ENCODE measurements around the gene CFC1.
"Not testable (repeated sequence)": the region's sequence is repeated elsewhere in the genome, so short reads cannot be mapped to it uniquely, and the experiment has no call there.

The CFC1 gene

GRCh38 chr2:130597994-130598393, 1.4 kb downstream of the CFC1 start:
- not testable (repeated sequence) for H3K27ac ChIP-seq (ENCODE audit: low read depth, low read length); H3K27me3 ChIP-seq (ENCODE audit: control insufficient read depth in 1 of 2, insufficient read depth in 2 of 2, low read length in 2 of 2); H3K36me3 ChIP-seq (ENCODE audit: insufficient read depth, low read length); H3K9me3 ChIP-seq (ENCODE audit: low read length); H3K4me1 ChIP-seq (ENCODE audit: insufficient read depth, low read length); H3K9ac ChIP-seq (ENCODE audit: low read length); H3K4me3 ChIP-seq (ENCODE audit: low read depth in 1 of 2, low read length in 2 of 2)

DNA sequence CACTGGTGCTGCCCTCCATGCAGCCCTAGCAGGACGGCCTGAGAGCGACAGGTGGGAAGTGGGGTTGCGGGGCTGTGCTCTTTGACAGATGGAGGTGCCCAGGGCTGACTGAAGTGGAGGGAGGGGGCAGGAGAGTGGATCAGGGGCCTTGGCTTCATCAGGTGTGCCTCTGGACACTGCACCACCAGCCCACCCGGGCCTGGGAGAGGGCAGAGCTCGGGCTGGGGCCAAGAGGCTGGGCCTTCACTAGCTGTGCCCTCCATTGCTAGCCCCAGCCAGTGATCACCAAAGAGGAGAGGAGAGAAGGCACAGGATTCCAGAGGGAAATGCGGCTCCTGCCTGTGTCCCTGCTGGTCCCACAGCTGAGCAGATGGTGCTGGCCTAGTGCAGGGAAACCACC, 2.6 kb downstream of the CFC1 start:
- not testable (repeated sequence) for H3K9ac ChIP-seq (ENCODE audit: low read length); H3K27ac ChIP-seq (ENCODE audit: low read depth, low read length); H3K27me3 ChIP-seq (ENCODE audit: control insufficient read depth in 1 of 2, insufficient read depth in 2 of 2, low read length in 2 of 2); H3K36me3 ChIP-seq (ENCODE audit: insufficient read depth, low read length); H3K4me3 ChIP-seq (ENCODE audit: low read depth in 1 of 2, low read length in 2 of 2); H3K9me3 ChIP-seq (ENCODE audit: low read length); H3K4me1 ChIP-seq (ENCODE audit: insufficient read depth, low read length)

- not testable (repeated sequence) for H3K36me3 ChIP-seq (ENCODE audit: insufficient read depth, low read length); H3K9ac ChIP-seq (ENCODE audit: low read length)
Observed at GRCh38 chr2:130594011-130594410, 5.4 kb downstream of the CFC1 start.

GRCh38 chr2:130592791-130593414, 6.5 kb downstream of the CFC1 start:
- not testable (repeated sequence) for H3K4me1 ChIP-seq (ENCODE audit: insufficient read depth, low read length); H3K9me3 ChIP-seq (ENCODE audit: low read length); H3K27ac ChIP-seq (ENCODE audit: low read depth, low read length); H3K36me3 ChIP-seq (ENCODE audit: insufficient read depth, low read length); H3K4me3 ChIP-seq (ENCODE audit: low read depth in 1 of 2, low read length in 2 of 2); H3K9ac ChIP-seq (ENCODE audit: low read length); H3K27me3 ChIP-seq (ENCODE audit: control insufficient read depth in 1 of 2, insufficient read depth in 2 of 2, low read length in 2 of 2)

More at GRCh38 chr2:130594011-130594410, 5.4 kb downstream of the CFC1 start:
- not testable (repeated sequence) for H3K9me3 ChIP-seq (ENCODE audit: low read length); H3K27me3 ChIP-seq (ENCODE audit: control insufficient read depth in 1 of 2, insufficient read depth in 2 of 2, low read length in 2 of 2); H3K4me3 ChIP-seq (ENCODE audit: low read depth in 1 of 2, low read length in 2 of 2); H3K27ac ChIP-seq (ENCODE audit: low read depth, low read length); H3K4me1 ChIP-seq (ENCODE audit: insufficient read depth, low read length)

GRCh38 chr2:130590842-130591359, 8.5 kb downstream of the CFC1 start:
- not testable (repeated sequence) for H3K9me3 ChIP-seq (ENCODE audit: low read length); H3K36me3 ChIP-seq (ENCODE audit: insufficient read depth, low read length); H3K27ac ChIP-seq (ENCODE audit: low read depth, low read length); H3K4me3 ChIP-seq (ENCODE audit: low read depth in 1 of 2, low read length in 2 of 2); H3K4me1 ChIP-seq (ENCODE audit: insufficient read depth, low read length); H3K9ac ChIP-seq (ENCODE audit: low read length); H3K27me3 ChIP-seq (ENCODE audit: control insufficient read depth in 1 of 2, insufficient read depth in 2 of 2, low read length in 2 of 2)

DNA sequence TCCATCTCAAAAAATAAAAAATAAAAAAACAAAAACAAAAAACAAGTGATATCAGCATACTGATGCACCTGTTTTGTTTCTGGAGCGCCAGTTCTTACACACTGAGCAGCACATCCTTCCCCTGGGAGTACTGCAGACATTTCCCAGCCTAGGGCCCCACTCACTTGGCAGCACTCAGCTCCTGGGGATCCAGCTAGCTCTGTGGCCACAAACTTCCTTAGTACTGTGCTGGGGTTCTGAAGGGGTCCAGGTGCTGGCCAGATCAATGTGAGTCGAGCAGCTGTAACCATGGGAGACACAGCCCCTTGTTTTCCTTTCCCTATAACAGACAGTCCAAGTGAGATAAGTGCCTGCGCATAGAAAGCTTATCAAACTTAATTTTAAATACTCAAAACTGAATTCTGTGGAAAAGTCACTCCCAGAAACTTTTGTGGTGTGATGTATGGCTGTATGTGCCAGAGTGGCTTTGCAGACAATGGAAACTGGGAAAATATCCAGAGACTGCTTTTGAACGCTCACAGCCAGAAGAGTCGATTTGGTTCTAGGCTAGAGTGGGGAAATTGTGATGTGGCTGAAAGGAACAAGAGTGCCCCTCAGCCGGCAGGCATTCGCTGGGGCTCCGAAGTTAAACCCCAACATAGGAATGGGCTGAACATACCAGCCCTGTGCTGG, 9.1 kb downstream of the CFC1 start:
- H3K9ac ChIP-seq (ENCODE audit: low read length); H3K9me3 ChIP-seq (ENCODE audit: low read length); H3K27me3 ChIP-seq (ENCODE audit: control insufficient read depth in 1 of 2, insufficient read depth in 2 of 2, low read length in 2 of 2); H3K36me3 ChIP-seq (ENCODE audit: insufficient read depth, low read length); H3K4me3 ChIP-seq (ENCODE audit: low read depth in 1 of 2, low read length in 2 of 2); H3K4me1 ChIP-seq (ENCODE audit: insufficient read depth, low read length); H3K27ac ChIP-seq (ENCODE audit: low read depth, low read length): not testable (repeated sequence)

DNA sequence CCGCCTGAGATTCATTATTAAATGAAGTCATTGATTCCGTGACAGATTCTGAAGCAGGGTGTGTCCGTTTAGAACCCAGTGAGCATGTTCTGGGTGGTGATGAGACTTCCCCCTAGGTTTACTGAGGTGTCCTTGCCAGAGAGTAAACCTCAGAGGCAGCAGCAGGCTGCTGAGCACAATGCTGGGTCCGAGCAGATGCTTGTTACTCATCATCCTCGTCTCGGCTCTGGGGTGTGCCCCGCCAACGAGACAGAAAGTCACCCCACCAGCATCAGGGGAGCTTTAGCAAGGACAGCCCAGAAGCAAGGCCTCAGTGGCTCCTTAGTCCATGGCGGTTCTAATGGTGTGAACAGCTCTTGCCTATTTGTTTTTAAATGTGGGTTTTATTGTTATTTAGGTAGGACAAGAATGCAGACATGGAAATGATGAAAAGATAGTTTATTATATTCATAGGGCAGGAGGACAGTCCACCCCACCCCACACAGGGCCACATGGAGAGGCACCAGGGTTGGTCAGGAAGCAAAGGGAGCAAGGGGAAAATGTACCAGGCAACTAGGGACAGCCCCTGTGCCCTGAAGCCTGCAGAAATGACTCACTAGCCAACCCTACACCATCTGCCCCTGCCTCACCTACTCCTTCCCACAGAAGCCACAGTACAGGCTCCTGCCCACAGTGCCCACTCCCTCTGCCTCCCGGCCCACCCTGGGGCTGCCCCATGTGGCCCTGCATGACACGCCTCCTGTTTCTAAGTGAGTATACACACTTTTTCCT, 10.5 kb downstream of the CFC1 start:
- H3K27me3 ChIP-seq (ENCODE audit: control insufficient read depth in 1 of 2, insufficient read depth in 2 of 2, low read length in 2 of 2); H3K4me1 ChIP-seq (ENCODE audit: insufficient read depth, low read length); H3K36me3 ChIP-seq (ENCODE audit: insufficient read depth, low read length); H3K27ac ChIP-seq (ENCODE audit: low read depth, low read length); H3K9ac ChIP-seq (ENCODE audit: low read length); H3K4me3 ChIP-seq (ENCODE audit: low read depth in 1 of 2, low read length in 2 of 2); H3K9me3 ChIP-seq (ENCODE audit: low read length): not testable (repeated sequence)

- not testable (repeated sequence) for H3K9me3 ChIP-seq (ENCODE audit: low read length); H3K36me3 ChIP-seq (ENCODE audit: insufficient read depth, low read length); H3K4me3 ChIP-seq (ENCODE audit: low read depth in 1 of 2, low read length in 2 of 2); H3K9ac ChIP-seq (ENCODE audit: low read length); H3K27ac ChIP-seq (ENCODE audit: low read depth, low read length); H3K4me1 ChIP-seq (ENCODE audit: insufficient read depth, low read length); H3K27me3 ChIP-seq (ENCODE audit: control insufficient read depth in 1 of 2, insufficient read depth in 2 of 2, low read length in 2 of 2)
Observed at GRCh38 chr2:130584726-130585125, 14.6 kb downstream of the CFC1 start.

DNA sequence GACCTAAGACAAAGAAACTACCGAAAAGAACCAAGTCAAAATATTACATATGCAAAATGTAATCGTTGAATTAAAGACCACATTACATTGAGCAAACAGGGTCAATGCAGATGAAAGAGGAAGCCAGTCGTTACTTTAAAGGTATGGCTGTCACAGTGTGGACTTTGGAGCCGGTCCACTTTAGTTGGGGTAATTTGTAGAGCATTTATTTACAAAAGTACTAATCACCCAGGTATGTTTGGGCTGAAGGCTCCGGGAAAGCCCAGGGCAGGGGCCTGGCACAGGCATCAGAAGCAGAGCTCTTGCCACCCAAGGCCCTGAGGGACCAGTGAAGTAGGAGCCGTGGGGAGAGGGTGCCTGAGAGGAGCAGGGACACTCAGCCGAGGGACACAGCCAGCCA, 15.8 kb downstream of the CFC1 start:
- H3K9me3 ChIP-seq (ENCODE audit: low read length); H3K9ac ChIP-seq (ENCODE audit: low read length); H3K27me3 ChIP-seq (ENCODE audit: control insufficient read depth in 1 of 2, insufficient read depth in 2 of 2, low read length in 2 of 2): not testable (repeated sequence)

DNA sequence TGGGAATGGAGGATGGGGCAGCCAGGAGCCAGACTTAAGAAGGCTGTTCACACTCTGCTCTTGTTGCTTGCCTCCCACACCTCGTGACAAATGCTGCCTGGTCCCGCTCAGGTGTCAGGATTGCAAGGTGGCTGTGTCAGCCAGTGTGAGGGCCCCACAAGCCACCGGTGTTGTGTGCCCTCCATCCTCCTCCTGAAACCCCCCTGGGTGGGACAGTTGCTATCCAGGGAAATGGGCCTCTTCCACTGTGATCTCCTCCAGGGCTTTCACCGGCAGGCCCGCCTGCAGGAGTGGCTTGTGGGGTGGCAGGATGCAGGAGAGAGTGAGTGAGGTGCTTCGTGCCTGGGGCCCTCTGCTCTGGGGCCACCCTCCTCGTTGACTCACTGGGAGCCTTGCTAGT, 16.4 kb downstream of the CFC1 start:
- H3K4me1 ChIP-seq (ENCODE audit: insufficient read depth, low read length); H3K9me3 ChIP-seq (ENCODE audit: low read length); H3K36me3 ChIP-seq (ENCODE audit: insufficient read depth, low read length); H3K4me3 ChIP-seq (ENCODE audit: low read depth in 1 of 2, low read length in 2 of 2); H3K27me3 ChIP-seq (ENCODE audit: control insufficient read depth in 1 of 2, insufficient read depth in 2 of 2, low read length in 2 of 2); H3K9ac ChIP-seq (ENCODE audit: low read length); H3K27ac ChIP-seq (ENCODE audit: low read depth, low read length): not testable (repeated sequence)

More for the DNA sequence above, 15.8 kb downstream of the CFC1 start:
- not testable (repeated sequence) for H3K4me1 ChIP-seq (ENCODE audit: insufficient read depth, low read length); H3K36me3 ChIP-seq (ENCODE audit: insufficient read depth, low read length); H3K27ac ChIP-seq (ENCODE audit: low read depth, low read length); H3K4me3 ChIP-seq (ENCODE audit: low read depth in 1 of 2, low read length in 2 of 2)

GRCh38 chr2:130581491-130581890, 17.9 kb downstream of the CFC1 start:
- not testable (repeated sequence) for H3K9me3 ChIP-seq (ENCODE audit: low read length); H3K36me3 ChIP-seq (ENCODE audit: insufficient read depth, low read length); H3K27me3 ChIP-seq (ENCODE audit: control insufficient read depth in 1 of 2, insufficient read depth in 2 of 2, low read length in 2 of 2); H3K4me3 ChIP-seq (ENCODE audit: low read depth in 1 of 2, low read length in 2 of 2); H3K27ac ChIP-seq (ENCODE audit: low read depth, low read length); H3K4me1 ChIP-seq (ENCODE audit: insufficient read depth, low read length); H3K9ac ChIP-seq (ENCODE audit: low read length)

- H3K36me3 ChIP-seq (ENCODE audit: insufficient read depth, low read length); H3K9ac ChIP-seq (ENCODE audit: low read length); H3K9me3 ChIP-seq (ENCODE audit: low read length): not testable (repeated sequence)
Observed at GRCh38 chr2:130579121-130579520, 20.3 kb downstream of the CFC1 start.

More at GRCh38 chr2:130579121-130579520, 20.3 kb downstream of the CFC1 start:
- not testable (repeated sequence) for H3K27ac ChIP-seq (ENCODE audit: low read depth, low read length); H3K27me3 ChIP-seq (ENCODE audit: control insufficient read depth in 1 of 2, insufficient read depth in 2 of 2, low read length in 2 of 2); H3K4me3 ChIP-seq (ENCODE audit: low read depth in 1 of 2, low read length in 2 of 2); H3K4me1 ChIP-seq (ENCODE audit: insufficient read depth, low read length)

Data from muscle layer of colon (tissue), 2 donors.